HL-60 (cell line): Measurements from ENCODE around the gene FAM120A.

Source experiments
- DNase-seq, 2 experiments: peaks; one replicate each; pipeline ENCODE4 v3.0.0-alpha.2; 2010 to 2020; ENCODE audit warnings: low read depth in 1 of 2, low spot score in 1 of 2
- H3K27ac ChIP-seq: fragments of 250-450 bp; sonication (Bioruptor Pico); replicated peaks from 2 replicates; pipeline ENCODE4 v1.5.1; 2020; ENCODE audit warnings: mild to moderate bottlenecking, moderate library complexity
- H3K27me3 ChIP-seq: fragments of 250-450 bp; sonication (Bioruptor Pico); 2 replicates; pipeline ENCODE4 v1.5.1; 2021; ENCODE audit warnings: mild to moderate bottlenecking, moderate library complexity; ENCODE audit not compliant: insufficient read depth, poor library complexity, severe bottlenecking
- H3K4me3 ChIP-seq: replicated peaks from 2 replicates; pipeline ENCODE4 v1.5.1; 2011; ENCODE audit warnings: mild to moderate bottlenecking, control low read depth, low read length; ENCODE audit not compliant: insufficient read depth
- CTCF ChIP-seq: IDR thresholded peaks from one replicate; pipeline ENCODE4 v1.5.1; 2011; ENCODE audit warnings: low read length, control low read depth, inconsistent platforms; ENCODE audit not compliant: insufficient read depth
- GABPA ChIP-seq: IDR thresholded peaks from 2 replicates; pipeline ENCODE4 v1.6.1; 2012; ENCODE audit warnings: low read depth
- POLR2AphosphoS5 ChIP-seq: IDR thresholded peaks from 2 replicates; pipeline ENCODE4 v1.6.1; 2012; ENCODE audit warnings: low read depth
- REST ChIP-seq: IDR thresholded peaks from 2 replicates; pipeline ENCODE4 v1.6.1; 2012; ENCODE audit warnings: low read depth; ENCODE audit not compliant: insufficient replicate concordance
- SPI1 ChIP-seq: IDR thresholded peaks from 2 replicates; pipeline ENCODE4 v1.6.1; 2012; ENCODE audit warnings: low read depth, mild to moderate bottlenecking, borderline replicate concordance

The FAM120A gene

GRCh38 chr9:93586290-93587057 is 135.0 kb downstream of the FAM120A start:
- Histone ChIP-seq H3K27me3 (no peaks in the 10 kb centered on the region), H3K4me3 (no peak overlapping the region), H3K27ac (no peak overlapping the region)
- no peak for DNase-seq
- TF ChIP-seq POLR2AphosphoS5 = no peak
- TF ChIP-seq SPI1 = no peak
- TF ChIP-seq CTCF = no peak
- TF ChIP-seq REST = no peak
- no peak for TF ChIP-seq GABPA

- H3K27ac ChIP-seq = no peak overlapping the region
- H3K4me3 ChIP-seq = no peak overlapping the region
- no peaks in the 10 kb centered on the region for H3K27me3 ChIP-seq
- DNase-seq = no peak
- TF ChIP-seq SPI1 = no peak
Observed at GRCh38 chr9:93587284-93587650, 135.8 kb downstream of the FAM120A start.

- H3K4me3 ChIP-seq = no peak overlapping the region
- H3K27ac ChIP-seq = no peak overlapping the region
- TF ChIP-seq REST = no peak
- DNase-seq = no peak
- no peaks in the 10 kb centered on the region for H3K27me3 ChIP-seq
Observed at GRCh38 chr9:93587651-93588347, 136.3 kb downstream of the FAM120A start.

- no peak for DNase-seq
- Histone ChIP-seq H3K27me3 (no peaks in the 10 kb centered on the region), H3K27ac (no peak overlapping the region), H3K4me3 (no peak overlapping the region)
- TF ChIP-seq SPI1 = no peak
- TF ChIP-seq GABPA = no peak
- TF ChIP-seq CTCF = no peak
- TF ChIP-seq REST = no peak
- no peak for TF ChIP-seq POLR2AphosphoS5
Observed at GRCh38 chr9:93588641-93589609, 137.4 kb downstream of the FAM120A start.
